DND-41 (cell line): ENCODE results near the gene MKLN1.

Source experiments
- ATAC-seq: fragments of 200-7000 bp; cut with Tn5 transposase; 3 replicates; pipeline ENCODE4 v1.9.1; 2021; ENCODE audit warnings: low read depth; ENCODE audit not compliant: insufficient read depth
- DNase-seq: peaks from one replicate; pipeline ENCODE4 v3.0.0-alpha.2; 2020
- H2AFZ ChIP-seq: 2 replicates; pipeline ENCODE4 v1.6.0; 2012; ENCODE audit warnings: low read depth, low read length
- H3K27ac ChIP-seq: 2 replicates; pipeline ENCODE4 v1.5.1; 2012; ENCODE audit warnings: low read length, inconsistent platforms
- H3K27me3 ChIP-seq: fragments of 200-600 bp; sonication (generic); 2 replicates; pipeline ENCODE4 v1.6.0; 2012; ENCODE audit warnings: low read length, mild to moderate bottlenecking, inconsistent platforms; ENCODE audit not compliant: insufficient read depth, poor library complexity
- H3K36me3 ChIP-seq: 2 replicates; pipeline ENCODE4 v1.5.1; 2012; ENCODE audit warnings: low read length, inconsistent platforms; ENCODE audit not compliant: insufficient read depth
- H3K4me1 ChIP-seq: 2 replicates; pipeline ENCODE4 v1.5.1; 2012; ENCODE audit warnings: mild to moderate bottlenecking, low read length; ENCODE audit not compliant: insufficient read depth
- H3K4me2 ChIP-seq: 2 replicates; pipeline ENCODE4 v1.6.0; 2012; ENCODE audit warnings: mild to moderate bottlenecking, moderate library complexity, low read length, inconsistent platforms; ENCODE audit not compliant: insufficient read depth
- H3K4me3 ChIP-seq, 2 experiments: fragments of 200-600 bp in 1 of 2; shearing (Covaris generic) in 1 of 2; 2 replicates each; pipeline ENCODE4 v1.5.1; 2012 to 2016; ENCODE audit warnings: inconsistent platforms in 2 of 2, low read length in 2 of 2, mild to moderate bottlenecking in 2 of 2, low read depth in 1 of 2, moderate library complexity in 1 of 2
- H3K79me2 ChIP-seq: 2 replicates; pipeline ENCODE4 v1.6.0; 2012; ENCODE audit warnings: low read length, inconsistent platforms; ENCODE audit not compliant: insufficient read depth
- H3K9ac ChIP-seq: 2 replicates; pipeline ENCODE4 v1.6.0; 2012; ENCODE audit warnings: low read depth, mild to moderate bottlenecking, inconsistent platforms, low read length, moderate library complexity
- H3K9me3 ChIP-seq: 2 replicates; pipeline ENCODE4 v1.5.1; 2012; ENCODE audit warnings: low read length, moderate library complexity, mild to moderate bottlenecking, inconsistent platforms; ENCODE audit not compliant: insufficient read depth, severe bottlenecking
- H4K20me1 ChIP-seq: 2 replicates; pipeline ENCODE4 v1.6.0; 2012; ENCODE audit warnings: low read length; ENCODE audit not compliant: insufficient read depth
- CTCF ChIP-seq: IDR thresholded peaks from 2 replicates; pipeline ENCODE4 v1.5.1; 2012; ENCODE audit warnings: borderline replicate concordance, low read length, moderate library complexity, mild to moderate bottlenecking; ENCODE audit not compliant: poor library complexity, severe bottlenecking; ENCODE audit errors: extremely low read depth
- EZH2 ChIP-seq: IDR thresholded peaks from 3 replicates; pipeline ENCODE4 v1.6.1; 2012; ENCODE audit warnings: borderline replicate concordance, low read depth, mild to moderate bottlenecking, moderate library complexity, low read length, inconsistent platforms; ENCODE audit not compliant: severe bottlenecking

The MKLN1 gene

GRCh38 chr7:131532570-131533091 is 205.0 kb downstream of the MKLN1 start:
- Histone ChIP-seq H3K9me3 (no peaks in the 10 kb centered on the region), H3K4me1 (no peaks in the 10 kb centered on the region), H3K4me3 (no peak overlapping the region), H4K20me1 (no peaks in the 10 kb centered on the region), H3K27me3 (no peaks in the 10 kb centered on the region), H3K79me2 (no peaks in the 10 kb centered on the region), H3K36me3 (no peaks in the 10 kb centered on the region), H3K4me2 (no peak overlapping the region), H3K9ac (no peak overlapping the region), H3K27ac (no peak overlapping the region), H2AFZ (no peak overlapping the region)
- ATAC-seq = no peak
- no peak for DNase-seq
- TF ChIP-seq CTCF (no peak), EZH2 (no peak)

GRCh38 chr7:131533151-131533559 is 205.5 kb downstream of the MKLN1 start:
- H3K9me3 ChIP-seq = no peaks in the 10 kb centered on the region
- ATAC-seq = no peak
- no peak for TF ChIP-seq EZH2
- TF ChIP-seq CTCF = no peak
- DNase-seq = no peak
- H3K79me2 ChIP-seq = no peaks in the 10 kb centered on the region
- H2AFZ ChIP-seq = no peak overlapping the region
- H4K20me1 ChIP-seq = no peaks in the 10 kb centered on the region
- H3K4me1 ChIP-seq = no peaks in the 10 kb centered on the region
- no peaks in the 10 kb centered on the region for H3K27me3 ChIP-seq
- no peak overlapping the region for H3K4me3 ChIP-seq
- no peak overlapping the region for H3K9ac ChIP-seq
- no peaks in the 10 kb centered on the region for H3K36me3 ChIP-seq
- H3K27ac ChIP-seq = no peak overlapping the region
- H3K4me2 ChIP-seq = no peak overlapping the region

GRCh38 chr7:131533566-131534561 is 206.2 kb downstream of the MKLN1 start:
- no peak overlapping the region for H2AFZ ChIP-seq
- ATAC-seq = no peak
- no peaks in the 10 kb centered on the region for H3K36me3 ChIP-seq
- H3K27ac ChIP-seq = no peak overlapping the region
- H3K4me2 ChIP-seq = no peak overlapping the region
- no peaks in the 10 kb centered on the region for H3K79me2 ChIP-seq
- H4K20me1 ChIP-seq = no peaks in the 10 kb centered on the region
- no peak overlapping the region for H3K4me3 ChIP-seq
- no peaks in the 10 kb centered on the region for H3K9me3 ChIP-seq
- no peaks in the 10 kb centered on the region for H3K27me3 ChIP-seq
- TF ChIP-seq CTCF = no peak
- no peak for TF ChIP-seq EZH2
- no peak overlapping the region for H3K9ac ChIP-seq
- H3K4me1 ChIP-seq = no peaks in the 10 kb centered on the region
- DNase-seq = no peak
